ENCODE results near the gene APOA4. TPM values are rescaled to one million over a fixed set of nuclear protein-coding genes. Genes with fewer than 3 reads are reported as not detected.

Gene APOA4
- polyA plus RNA-seq, 12 donors = not detected

GRCh38 chr11:116831790-116832349, 8.8 kb upstream of the APOA4 start:
- DNase-seq = no peak

- DNase-seq = no peak
Observed at GRCh38 chr11:116830184-116830912, 7.2 kb upstream of the APOA4 start.

- DNase-seq = no peak
Observed at GRCh38 chr11:116829525-116830183, 6.5 kb upstream of the APOA4 start, which contains the start of gene APOC3. APOC3 (plus strand) TSS chr11:116829907; CDS start chr11:116830583, 676 bp downstream.

- no peak for DNase-seq
Observed at GRCh38 chr11:116828632-116829524, 5.8 kb upstream of the APOA4 start.

GRCh38 chr11:116827461-116827860, 4.4 kb upstream of the APOA4 start:
- DNase-seq = no peak

GRCh38 chr11:116826751-116827431, 3.8 kb upstream of the APOA4 start:
- no peak for DNase-seq

GRCh38 chr11:116825854-116826750, 3.0 kb upstream of the APOA4 start:
- DNase-seq = no peak

- no peak for DNase-seq
Observed at GRCh38 chr11:116825434-116825833, 2.3 kb upstream of the APOA4 start.

GRCh38 chr11:116822575-116822974, 529 bp downstream of the APOA4 start:
- DNase-seq = no peak

GRCh38 chr11:116821050-116821918, 1.8 kb downstream of the APOA4 start:
- DNase-seq = no peak

- DNase-seq = no peak
Observed at GRCh38 chr11:116819049-116819448, 4.1 kb downstream of the APOA4 start.

- no peak for DNase-seq
Observed at GRCh38 chr11:116814502-116814901, 8.6 kb downstream of the APOA4 start.

GRCh38 chr11:116813781-116814471, 9.2 kb downstream of the APOA4 start:
- DNase-seq = no peak

- no peak for DNase-seq
Observed at GRCh38 chr11:116813170-116813569, 9.9 kb downstream of the APOA4 start.

GRCh38 chr11:116812109-116812508, 11.0 kb downstream of the APOA4 start:
- DNase-seq = no peak

- no peak for DNase-seq
Observed at GRCh38 chr11:116811194-116811593, 11.9 kb downstream of the APOA4 start.

- no peak for DNase-seq
Observed at GRCh38 chr11:116808262-116809175, 14.6 kb downstream of the APOA4 start.

Data from muscle of arm (tissue), 12 donors.